ENCODE measurements around the gene F10.

F10 gene

DNA sequence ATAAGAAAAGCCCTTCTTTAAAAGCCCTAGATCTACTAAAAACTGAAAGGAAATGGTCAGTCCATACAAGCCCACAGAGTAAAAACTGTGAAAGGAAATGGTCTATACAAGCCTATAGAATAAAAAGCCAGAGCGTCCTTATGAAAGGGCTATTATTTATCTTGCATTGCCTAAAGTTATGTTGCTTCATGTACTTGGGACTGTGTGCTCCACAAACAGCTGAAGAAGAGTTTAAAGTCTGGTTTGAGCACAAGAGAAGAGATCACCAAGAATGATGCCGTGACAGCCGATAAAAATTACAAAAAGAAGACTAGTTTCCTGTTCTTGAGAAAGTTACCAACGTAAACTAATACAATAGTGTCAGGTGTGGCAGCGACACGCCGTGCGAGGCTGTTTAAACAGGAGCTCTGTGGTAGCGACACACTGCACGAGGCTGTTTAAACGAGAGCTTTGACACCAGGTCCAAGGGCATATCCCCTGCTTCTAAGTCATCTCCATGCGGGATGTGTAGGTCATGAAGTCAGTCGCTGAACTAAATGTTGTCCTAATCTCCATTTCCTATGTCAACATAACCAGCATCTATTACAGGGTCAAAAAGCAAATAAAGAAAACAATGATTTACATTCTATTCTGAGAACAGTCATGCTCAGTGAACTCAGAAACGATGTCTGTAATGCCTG lies 61.0 kb downstream of the F10 start:
- Mint-ChIP-seq H3K4me3 (no peak overlapping the region), H3K4me1 (no peaks in the 10 kb centered on the region), H3K27me3 (ENCODE audit: low read depth) (no peaks in the 10 kb centered on the region), H3K9me3 (no peaks in the 10 kb centered on the region), H3K27ac (no peak overlapping the region), H3K36me3 (ENCODE audit: low read depth) (peaks cover 63% of the 10 kb centered on the region)
- TF ChIP-seq, protein P1, sequence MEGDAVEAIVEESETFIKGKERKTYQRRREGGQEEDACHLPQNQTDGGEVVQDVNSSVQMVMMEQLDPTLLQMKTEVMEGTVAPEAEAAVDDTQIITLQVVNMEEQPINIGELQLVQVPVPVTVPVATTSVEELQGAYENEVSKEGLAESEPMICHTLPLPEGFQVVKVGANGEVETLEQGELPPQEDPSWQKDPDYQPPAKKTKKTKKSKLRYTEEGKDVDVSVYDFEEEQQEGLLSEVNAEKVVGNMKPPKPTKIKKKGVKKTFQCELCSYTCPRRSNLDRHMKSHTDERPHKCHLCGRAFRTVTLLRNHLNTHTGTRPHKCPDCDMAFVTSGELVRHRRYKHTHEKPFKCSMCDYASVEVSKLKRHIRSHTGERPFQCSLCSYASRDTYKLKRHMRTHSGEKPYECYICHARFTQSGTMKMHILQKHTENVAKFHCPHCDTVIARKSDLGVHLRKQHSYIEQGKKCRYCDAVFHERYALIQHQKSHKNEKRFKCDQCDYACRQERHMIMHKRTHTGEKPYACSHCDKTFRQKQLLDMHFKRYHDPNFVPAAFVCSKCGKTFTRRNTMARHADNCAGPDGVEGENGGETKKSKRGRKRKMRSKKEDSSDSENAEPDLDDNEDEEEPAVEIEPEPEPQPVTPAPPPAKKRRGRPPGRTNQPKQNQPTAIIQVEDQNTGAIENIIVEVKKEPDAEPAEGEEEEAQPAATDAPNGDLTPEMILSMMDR (IDR thresholded peaks at IDR 0.05; ENCODE audit: unreplicated experiment in 3 of 3), result no peak

DNA sequence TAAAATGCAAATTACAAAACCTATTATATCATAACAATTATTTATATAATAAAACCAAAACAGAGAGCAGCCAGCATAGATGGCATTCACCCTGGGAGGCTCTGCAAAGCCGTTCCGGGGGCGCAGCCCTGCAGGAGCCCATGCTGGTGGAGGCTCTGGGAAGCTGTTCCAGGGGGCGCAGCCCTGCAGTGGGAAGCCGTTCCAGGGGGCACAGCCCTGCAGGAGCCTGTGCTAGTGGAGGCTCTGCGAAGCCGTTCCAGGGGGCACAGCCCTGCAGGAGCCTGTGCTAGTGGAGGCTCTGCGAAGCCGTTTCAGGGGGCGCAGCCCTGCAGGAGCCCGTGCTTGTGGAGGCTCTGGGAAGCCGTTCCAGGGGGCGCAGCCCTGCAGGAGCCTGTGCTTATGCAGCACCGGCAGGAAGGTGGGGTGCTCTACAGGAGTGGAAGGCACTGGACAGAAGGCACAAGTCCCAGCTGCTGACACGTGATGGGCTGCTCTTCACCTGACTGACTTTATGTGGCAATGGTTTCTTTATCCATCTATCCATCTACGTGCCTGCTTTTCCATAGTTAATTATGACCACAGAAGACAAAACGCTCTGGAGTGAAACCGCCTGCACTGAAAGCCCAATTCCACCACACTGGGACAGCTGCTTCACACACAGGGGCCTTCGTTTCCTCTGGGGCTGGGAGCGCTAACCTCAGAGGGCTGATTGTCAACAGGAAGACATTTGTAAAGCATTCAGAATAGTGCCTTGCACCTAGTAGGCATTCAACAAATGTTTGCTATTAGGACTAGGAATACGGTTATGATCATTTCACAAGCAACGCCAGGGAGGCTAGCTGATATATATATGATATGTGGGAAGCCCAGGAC lies 62.2 kb downstream of the F10 start:
- Mint-ChIP-seq H3K4me3 (no peak overlapping the region), H3K27ac (no peak overlapping the region), H3K36me3 (ENCODE audit: low read depth) (peaks cover 66% of the 10 kb centered on the region), H3K4me1 (no peaks in the 10 kb centered on the region), H3K9me3 (no peaks in the 10 kb centered on the region), H3K27me3 (ENCODE audit: low read depth) (no peaks in the 10 kb centered on the region)
- TF ChIP-seq, protein P1 (IDR thresholded peaks at IDR 0.05; ENCODE audit: unreplicated experiment in 3 of 3), result no peak

DNA sequence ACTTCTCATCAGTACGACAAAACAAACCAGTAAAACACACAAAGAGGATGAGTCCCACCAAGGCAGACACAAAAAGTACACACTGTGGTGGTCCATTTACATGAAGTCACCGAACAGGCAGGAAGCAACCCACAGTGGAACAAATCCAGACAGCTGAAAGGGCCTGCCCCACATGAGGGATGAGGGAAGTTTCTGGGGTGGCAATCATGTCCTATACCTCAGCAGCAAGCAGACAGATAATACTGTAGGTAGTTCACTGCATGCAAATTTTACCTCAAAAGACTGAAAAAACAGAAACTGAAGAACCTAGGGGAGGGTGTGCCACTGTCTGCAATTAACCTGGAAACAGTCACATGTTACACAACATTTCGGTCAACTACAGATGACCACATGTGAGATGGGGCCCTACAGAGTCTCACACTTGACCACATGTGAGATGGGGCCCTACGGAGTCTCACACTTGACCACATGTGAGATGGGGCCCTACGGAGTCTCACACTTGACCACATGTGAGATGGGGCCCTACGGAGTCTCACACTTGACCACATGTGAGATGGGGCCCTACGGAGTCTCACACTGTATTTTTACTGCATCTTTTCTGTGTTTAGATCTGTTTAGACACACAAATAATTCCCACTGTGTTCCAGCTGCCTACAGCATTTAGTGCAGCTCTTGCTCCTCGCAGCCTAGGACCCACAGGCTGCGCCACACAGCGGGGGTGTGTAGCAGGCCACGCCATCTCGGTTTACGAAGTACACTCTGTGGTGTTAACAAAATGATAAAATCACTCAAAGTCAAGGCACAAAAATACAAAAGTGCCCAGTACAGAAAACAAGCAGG lies 63.7 kb downstream of the F10 start:
- TF ChIP-seq, protein P1 (IDR thresholded peaks at IDR 0.05; ENCODE audit: unreplicated experiment in 3 of 3), result no peak
- H3K4me1 Mint-ChIP-seq, result no peaks in the 10 kb centered on the region
- H3K27me3 Mint-ChIP-seq (ENCODE audit: low read depth), result no peaks in the 10 kb centered on the region
- peaks cover 60% of the 10 kb centered on the region for H3K36me3 Mint-ChIP-seq (ENCODE audit: low read depth)
- no peaks in the 10 kb centered on the region for H3K9me3 Mint-ChIP-seq
- H3K4me3 Mint-ChIP-seq, result no peak overlapping the region
- H3K27ac Mint-ChIP-seq, result no peak overlapping the region

DNA sequence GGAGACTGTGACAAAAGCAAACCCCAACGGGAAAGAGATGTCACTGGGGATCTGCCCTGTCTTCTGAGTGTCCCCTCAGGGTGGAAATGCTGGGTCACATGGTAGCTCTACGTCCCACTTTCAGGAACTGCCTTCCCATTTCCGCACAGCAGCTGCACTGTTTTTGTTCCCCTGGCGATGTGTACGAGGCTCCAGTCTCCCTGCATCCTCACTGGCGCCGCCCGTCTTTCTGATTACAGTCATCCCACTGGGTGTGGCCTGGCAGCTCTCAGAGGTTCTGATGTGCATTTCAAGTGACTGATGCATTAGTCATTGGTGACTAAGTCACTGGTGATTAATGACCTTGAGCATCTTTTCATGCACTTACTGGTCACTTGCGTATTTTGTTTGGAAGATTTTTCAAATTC lies 64.7 kb downstream of the F10 start:
- H3K9me3 Mint-ChIP-seq, result no peaks in the 10 kb centered on the region
- no peaks in the 10 kb centered on the region for H3K4me1 Mint-ChIP-seq
- H3K27ac Mint-ChIP-seq, result no peak overlapping the region
- peaks cover 58% of the 10 kb centered on the region for H3K36me3 Mint-ChIP-seq (ENCODE audit: low read depth)
- TF ChIP-seq, protein P1 (IDR thresholded peaks at IDR 0.05; ENCODE audit: unreplicated experiment in 3 of 3), result no peak
- no peaks in the 10 kb centered on the region for H3K27me3 Mint-ChIP-seq (ENCODE audit: low read depth)
- H3K4me3 Mint-ChIP-seq, result no peak overlapping the region

DNA sequence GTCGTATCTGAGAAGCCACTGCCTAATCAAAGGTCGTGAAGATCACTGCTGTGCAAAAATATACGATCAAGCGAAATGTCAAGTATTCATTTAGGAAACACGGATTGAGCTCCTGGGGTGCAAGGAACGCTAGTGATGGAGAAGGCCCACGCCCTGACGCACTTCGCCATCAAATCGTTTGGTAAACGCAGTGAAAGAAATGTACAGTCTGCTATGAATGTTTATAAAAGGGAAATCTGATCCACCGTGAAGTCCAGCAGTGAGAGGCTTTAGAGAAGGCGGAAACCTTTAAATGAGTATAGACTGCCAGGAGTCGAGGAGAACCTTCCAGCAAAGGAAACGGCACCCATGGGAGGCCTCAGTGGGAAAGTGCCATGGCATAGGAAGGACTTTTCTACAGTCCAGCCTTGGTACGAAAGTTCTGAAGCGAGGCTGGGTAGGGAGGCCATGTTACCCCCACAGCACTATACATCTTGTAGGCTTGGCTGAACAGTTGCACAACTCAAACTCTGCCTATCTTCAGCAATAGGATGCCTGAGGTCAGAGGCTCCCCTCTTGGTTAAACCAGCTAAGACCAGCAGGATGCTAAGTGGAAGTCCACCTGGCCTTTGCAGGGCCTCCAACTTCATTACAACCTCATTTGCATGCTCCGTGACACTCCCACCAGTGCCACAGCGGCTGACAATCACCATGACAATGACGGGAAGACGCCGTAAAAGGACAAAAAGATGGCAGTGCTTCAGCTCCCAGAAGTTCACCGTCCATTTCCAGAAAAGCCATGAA lies 65.5 kb downstream of the F10 start:
- TF ChIP-seq, protein P1 (IDR thresholded peaks at IDR 0.05; ENCODE audit: unreplicated experiment in 3 of 3), result no peak
- Mint-ChIP-seq H3K27me3 (ENCODE audit: low read depth) (no peaks in the 10 kb centered on the region), H3K36me3 (ENCODE audit: low read depth) (peaks cover 57% of the 10 kb centered on the region), H3K4me1 (no peaks in the 10 kb centered on the region), H3K4me3 (no peak overlapping the region), H3K27ac (no peak overlapping the region), H3K9me3 (no peaks in the 10 kb centered on the region)
